ENCODE data around the gene TEAD4.

The TEAD4 gene

GRCh38 chr12:3022961-3023360 lies 63.8 kb downstream of the TEAD4 start:
- TF ChIP-seq, protein P1, sequence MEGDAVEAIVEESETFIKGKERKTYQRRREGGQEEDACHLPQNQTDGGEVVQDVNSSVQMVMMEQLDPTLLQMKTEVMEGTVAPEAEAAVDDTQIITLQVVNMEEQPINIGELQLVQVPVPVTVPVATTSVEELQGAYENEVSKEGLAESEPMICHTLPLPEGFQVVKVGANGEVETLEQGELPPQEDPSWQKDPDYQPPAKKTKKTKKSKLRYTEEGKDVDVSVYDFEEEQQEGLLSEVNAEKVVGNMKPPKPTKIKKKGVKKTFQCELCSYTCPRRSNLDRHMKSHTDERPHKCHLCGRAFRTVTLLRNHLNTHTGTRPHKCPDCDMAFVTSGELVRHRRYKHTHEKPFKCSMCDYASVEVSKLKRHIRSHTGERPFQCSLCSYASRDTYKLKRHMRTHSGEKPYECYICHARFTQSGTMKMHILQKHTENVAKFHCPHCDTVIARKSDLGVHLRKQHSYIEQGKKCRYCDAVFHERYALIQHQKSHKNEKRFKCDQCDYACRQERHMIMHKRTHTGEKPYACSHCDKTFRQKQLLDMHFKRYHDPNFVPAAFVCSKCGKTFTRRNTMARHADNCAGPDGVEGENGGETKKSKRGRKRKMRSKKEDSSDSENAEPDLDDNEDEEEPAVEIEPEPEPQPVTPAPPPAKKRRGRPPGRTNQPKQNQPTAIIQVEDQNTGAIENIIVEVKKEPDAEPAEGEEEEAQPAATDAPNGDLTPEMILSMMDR (IDR thresholded peaks at IDR 0.05): no peak

- TF ChIP-seq, protein P1 (IDR thresholded peaks at IDR 0.05): no peak
Measured at GRCh38 chr12:3028108-3028507, 68.9 kb downstream of the TEAD4 start.

DNA sequence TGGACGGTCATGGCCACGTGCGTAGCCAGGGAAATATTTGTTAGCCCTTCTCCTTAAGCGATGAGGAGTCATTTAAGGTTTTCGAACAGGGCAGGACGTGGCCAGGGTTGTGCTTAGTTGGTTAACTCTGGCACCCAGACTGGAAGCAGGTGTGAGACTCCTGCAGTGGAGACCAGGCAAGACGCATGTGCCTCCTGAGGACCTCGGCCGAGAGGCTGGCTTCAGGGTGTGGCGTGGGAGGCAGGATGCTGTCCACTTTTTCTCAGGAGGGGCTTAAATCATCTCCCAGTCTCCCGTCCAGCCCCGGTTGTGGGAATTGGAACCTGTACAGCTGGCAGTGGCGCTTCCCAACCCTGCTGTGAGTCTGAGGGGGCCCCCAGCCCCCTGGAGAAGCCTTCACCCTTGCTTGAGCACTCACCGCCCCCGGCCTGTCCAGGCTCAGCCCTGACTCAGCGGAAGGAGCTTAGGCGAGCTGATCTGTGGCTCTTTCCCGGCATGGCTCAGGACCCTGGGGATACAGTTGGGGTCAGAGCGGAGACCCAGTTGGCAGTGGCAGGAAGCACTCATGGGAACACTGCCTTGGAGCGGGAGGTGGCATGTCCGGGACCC lies 71.7 kb downstream of the TEAD4 start:
- TF ChIP-seq, protein P1 (IDR thresholded peaks at IDR 0.05): no peak

DNA sequence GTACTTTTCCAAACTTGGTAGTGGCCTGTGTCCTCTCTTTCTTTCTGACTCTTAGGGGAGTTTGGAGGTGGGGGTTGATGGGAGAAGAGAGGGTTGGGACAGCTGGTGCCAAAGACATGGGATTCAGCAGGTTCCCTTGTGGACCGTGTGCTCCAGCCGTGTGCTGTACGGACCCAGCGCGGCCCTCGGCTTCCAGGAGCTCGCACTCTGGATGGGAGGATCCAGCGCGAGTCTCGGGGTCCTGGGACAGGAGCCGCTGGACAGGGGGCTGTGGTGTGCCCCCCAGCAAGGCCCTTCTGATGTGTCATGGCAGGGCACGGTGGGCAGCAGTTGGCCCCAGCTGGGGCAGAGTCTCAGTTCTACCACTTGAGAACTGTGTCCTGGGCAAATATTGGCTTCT lies 73.0 kb downstream of the TEAD4 start:
- TF ChIP-seq, protein P1 (IDR thresholded peaks at IDR 0.05): no peak

DNA sequence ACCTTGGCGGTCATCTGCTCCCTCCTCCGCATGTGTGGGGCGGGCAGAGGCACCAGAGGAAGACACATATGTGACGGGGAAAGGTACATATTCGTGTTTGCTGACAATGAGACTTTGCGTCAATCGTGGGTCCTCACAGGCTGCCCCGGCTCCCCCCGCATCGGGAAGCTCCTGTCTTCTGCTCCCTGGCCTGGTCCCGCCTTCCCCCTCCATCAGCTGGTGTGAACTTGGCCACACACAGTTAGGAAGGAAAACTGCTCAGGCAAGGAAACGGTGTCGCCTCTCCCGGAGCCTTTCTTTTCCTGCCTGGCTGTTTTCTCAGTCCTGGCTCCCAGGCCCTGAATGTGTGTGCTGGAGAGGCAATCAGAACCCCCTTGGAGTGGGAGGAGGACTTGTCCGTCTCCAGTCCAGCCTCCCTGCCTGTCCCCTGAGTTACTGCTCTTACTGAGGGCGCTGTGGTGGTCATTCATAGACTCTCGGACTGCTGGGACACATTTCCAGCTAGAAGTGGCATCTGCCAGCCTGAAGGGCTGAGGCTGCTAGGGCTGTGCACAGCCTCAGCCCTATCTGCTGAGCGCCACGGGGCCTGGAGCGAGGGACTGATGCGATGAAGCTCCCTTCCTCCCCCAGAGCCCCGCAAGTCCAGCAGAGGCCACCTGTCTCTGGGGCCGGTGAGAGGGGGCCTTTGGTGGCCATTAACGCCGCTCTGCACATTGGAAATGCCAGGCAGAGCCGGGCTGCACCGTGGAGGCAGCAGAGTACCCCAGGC lies 73.8 kb downstream of the TEAD4 start:
- TF ChIP-seq, protein P1 (IDR thresholded peaks at IDR 0.05): no peak

GRCh38 chr12:3033539-3033867 lies 74.3 kb downstream of the TEAD4 start:
- TF ChIP-seq, protein P1 (IDR thresholded peaks at IDR 0.05): no peak

DNA sequence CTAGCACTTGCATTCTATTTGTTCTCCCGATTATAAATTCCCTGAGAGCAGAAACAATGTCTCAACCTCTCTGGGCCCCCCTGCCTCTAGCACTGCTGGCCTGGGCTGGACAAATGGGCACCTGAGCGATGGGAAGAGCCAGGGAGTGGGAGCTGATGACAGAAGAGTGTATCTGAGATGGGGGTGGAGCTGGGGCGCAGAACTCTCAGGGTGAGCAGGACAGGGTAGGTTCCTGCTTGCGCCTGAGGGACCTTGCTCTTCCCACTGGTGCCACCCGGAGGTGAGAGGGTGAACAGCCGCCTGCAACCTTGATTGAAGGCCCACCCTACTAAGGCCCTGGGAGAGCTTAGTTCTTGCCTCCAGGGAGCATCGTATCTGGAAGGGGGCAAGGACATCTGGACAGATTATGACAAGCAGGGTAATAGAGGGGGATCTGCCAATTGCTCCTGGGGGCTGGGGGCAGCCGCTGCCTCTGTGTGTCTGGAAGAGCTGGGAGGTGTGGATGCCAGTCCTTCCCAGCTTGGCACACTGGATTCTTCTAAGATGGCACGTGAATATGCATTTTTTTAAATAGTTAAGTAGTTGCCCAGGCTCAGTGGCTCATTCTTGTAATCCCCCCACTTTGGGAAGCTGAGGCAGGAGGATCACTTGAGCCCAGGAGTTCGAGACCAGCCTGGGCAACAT lies 75.0 kb downstream of the TEAD4 start:
- TF ChIP-seq, protein P1 (IDR thresholded peaks at IDR 0.05): peak; percentile 66

Measured in LNCAP (cell line).